ENCODE measurements around the gene C1QTNF2. TPM values are rescaled to one million over a fixed set of nuclear protein-coding genes. Genes with fewer than 3 reads are reported as not detected.

The C1QTNF2 gene
- total RNA-seq, 5 donors from 2014 or later (not counting 1 experiment from before 2014, with no cell fraction given) = not detected

GRCh38 chr5:160399402-160400353 is 29.3 kb upstream of the C1QTNF2 start, which contains the start of gene FAM200C:
FAM200C (minus strand) TSS chr5:160400054; CDS start chr5:160395490, 4,564 bp downstream.
- CTCF ChIA-PET = interaction anchor here (0.6 to 0.7 kb wide), 6 partner anchors 8 to 378 kb away, joined by 3 to 4 read pairs (median 3); partner anchors contain the start of gene PTTG1 (in 1 of the 2)
- Mint-ChIP-seq H3K27me3 (no peaks in the 10 kb centered on the region), H3K27ac (peak within 1 kb of the TSS; percentile 73 to 82), H3K9me3 (no peaks in the 10 kb centered on the region), H3K4me1 (peaks cover 21 to 23% (median 21%) of the 10 kb centered on the region in 3 donors), H3K36me3 (peaks cover 16% of the 10 kb centered on the region), H3K4me3 (peak within 1 kb of the TSS; percentile 89 to 95 (median 90))
- peak in 34 of 35 experiments; percentile 14 to 74 (median 34) for DNase-seq
- no peaks in the 10 kb centered on the region for H3K27me3 ChIP-seq (replicated peaks in 1 of 2; ENCODE audit: control insufficient read depth in 2 of 2, extremely low read depth in 1 of 2, insufficient read depth in 2 of 2, low read length in 1 of 2)
- POLR2A ChIA-PET = interaction anchor here (0.5 to 1.0 kb wide), 6 partner anchors 18 to 374 kb away, joined by 3 to 7 read pairs (median 4); partner anchors contain the start of gene SLU7 (in 2 of the 2)
- H3K9me3 ChIP-seq = no peaks in the 10 kb centered on the region
- ATAC-seq (replicated peaks in 1 of 4) = peak; percentile 78 to 86 (median 80)
- peaks cover 4 to 32% of the 10 kb centered on the region in 2 donors for H3K36me3 ChIP-seq (ENCODE audit: control insufficient read depth in 2 of 2, extremely low read depth in 1 of 2, insufficient read depth in 1 of 2, low read length in 1 of 2)
- WGBS (ENCODE audit: insufficient coverage) = under 1% methylated on average over 28 of the region's 41 CpGs
- peaks cover 2 to 8% of the 10 kb centered on the region in 2 experiments for H3K4me1 ChIP-seq (ENCODE audit: control insufficient read depth in 1 of 2, extremely low read depth in 1 of 2, insufficient read depth in 2 of 2, low read length in 2 of 2)
- H3K27ac ChIP-seq (ENCODE audit: low read length) = peak within 1 kb of the TSS; percentile 1
- H3K4me3 ChIP-seq (ENCODE audit: control insufficient read depth in 1 of 2, extremely low read depth in 1 of 2, low read length in 1 of 2) = peak within 1 kb of the TSS; percentile 72 to 84

- H3K4me1 ChIP-seq (ENCODE audit: control insufficient read depth in 1 of 2, extremely low read depth in 1 of 2, insufficient read depth in 2 of 2, low read length in 2 of 2) = peaks cover 2 to 8% of the 10 kb centered on the region in 2 experiments
- no peak for ATAC-seq (replicated peaks in 1 of 4)
- H3K27ac ChIP-seq (ENCODE audit: low read length) = no peak overlapping the region
- WGBS (ENCODE audit: insufficient coverage) = no CpG with 5 or more reads among the region's 4 CpGs
- CTCF ChIA-PET = interaction anchor here (0.7 kb wide), 2 partner anchors 9 to 19 kb away, joined by 3 read pairs; no protein-coding TSS in a partner anchor
- Mint-ChIP-seq H3K36me3 (peaks cover 8% of the 10 kb centered on the region), H3K27ac (peak overlapping the region in 1 of 2 donors; percentile 82), H3K4me1 (peaks cover 21 to 23% (median 21%) of the 10 kb centered on the region in 3 donors), H3K27me3 (no peaks in the 10 kb centered on the region), H3K9me3 (no peaks in the 10 kb centered on the region), H3K4me3 (peak overlapping the region; percentile 89 to 95 (median 90))
- no peak overlapping the region for H3K4me3 ChIP-seq (ENCODE audit: control insufficient read depth in 1 of 2, extremely low read depth in 1 of 2, low read length in 1 of 2)
- no peaks in the 10 kb centered on the region for H3K9me3 ChIP-seq
- POLR2A ChIA-PET = interaction anchor here (1.0 kb wide), 2 partner anchors 19 kb away, joined by 4 to 7 read pairs; no protein-coding TSS in a partner anchor
- no peak for DNase-seq
- H3K36me3 ChIP-seq (ENCODE audit: control insufficient read depth in 2 of 2, extremely low read depth in 1 of 2, insufficient read depth in 1 of 2, low read length in 1 of 2) = peaks cover 1 to 23% of the 10 kb centered on the region in 2 donors
- no peaks in the 10 kb centered on the region for H3K27me3 ChIP-seq (replicated peaks in 1 of 2; ENCODE audit: control insufficient read depth in 2 of 2, extremely low read depth in 1 of 2, insufficient read depth in 2 of 2, low read length in 1 of 2)
Measured at GRCh38 chr5:160398806-160399205, 28.4 kb upstream of the C1QTNF2 start.

- Histone ChIP-seq H3K36me3 (ENCODE audit: control insufficient read depth in 2 of 2, extremely low read depth in 1 of 2, insufficient read depth in 1 of 2, low read length in 1 of 2) (peaks cover 0 to 12% of the 10 kb centered on the region in 2 donors), H3K4me3 (ENCODE audit: control insufficient read depth in 1 of 2, extremely low read depth in 1 of 2, low read length in 1 of 2) (no peak overlapping the region), H3K9me3 (no peaks in the 10 kb centered on the region), H3K27ac (ENCODE audit: low read length) (no peak overlapping the region), H3K27me3 (replicated peaks in 1 of 2; ENCODE audit: control insufficient read depth in 2 of 2, extremely low read depth in 1 of 2, insufficient read depth in 2 of 2, low read length in 1 of 2) (no peaks in the 10 kb centered on the region), H3K4me1 (ENCODE audit: control insufficient read depth in 1 of 2, extremely low read depth in 1 of 2, insufficient read depth in 2 of 2, low read length in 2 of 2) (peaks cover 2 to 8% of the 10 kb centered on the region in 2 experiments)
- H3K27ac Mint-ChIP-seq = no peak overlapping the region
- peaks cover 21 to 23% (median 21%) of the 10 kb centered on the region in 3 donors for H3K4me1 Mint-ChIP-seq
- no peaks in the 10 kb centered on the region for H3K9me3 Mint-ChIP-seq
- H3K27me3 Mint-ChIP-seq = no peaks in the 10 kb centered on the region
- POLR2A ChIA-PET = no interaction called here
- DNase-seq = no peak
- no CpG with 5 or more reads among the region's 1 CpG for WGBS (ENCODE audit: insufficient coverage)
- H3K4me3 Mint-ChIP-seq = no peak overlapping the region
- CTCF ChIA-PET = interaction anchor here (0.5 to 1.1 kb wide), 4 partner anchors 22 to 953 kb away, joined by 3 to 10 read pairs (median 3); partner anchors contain the start of gene SLU7 (in 1 of the 2)
- ATAC-seq (replicated peaks in 1 of 4) = no peak
- no peaks in the 10 kb centered on the region for H3K36me3 Mint-ChIP-seq
Measured at GRCh38 chr5:160397492-160397891, 27.1 kb upstream of the C1QTNF2 start.

- no peak for ATAC-seq (replicated peaks in 1 of 4)
- H3K4me1 Mint-ChIP-seq = peaks cover 14 to 15% (median 15%) of the 10 kb centered on the region in 3 donors
- Histone ChIP-seq H3K27me3 (replicated peaks in 1 of 2; ENCODE audit: control insufficient read depth in 2 of 2, extremely low read depth in 1 of 2, insufficient read depth in 2 of 2, low read length in 1 of 2) (no peaks in the 10 kb centered on the region), H3K36me3 (ENCODE audit: control insufficient read depth in 2 of 2, extremely low read depth in 1 of 2, insufficient read depth in 1 of 2, low read length in 1 of 2) (no peaks in the 10 kb centered on the region), H3K4me1 (ENCODE audit: control insufficient read depth in 1 of 2, extremely low read depth in 1 of 2, insufficient read depth in 2 of 2, low read length in 2 of 2) (peaks cover under 1 to 6% of the 10 kb centered on the region in 2 experiments), H3K4me3 (ENCODE audit: control insufficient read depth in 1 of 2, extremely low read depth in 1 of 2, low read length in 1 of 2) (no peak overlapping the region), H3K27ac (ENCODE audit: low read length) (no peak overlapping the region), H3K9me3 (no peaks in the 10 kb centered on the region)
- WGBS (ENCODE audit: insufficient coverage) = 93% methylated on average over 5 of the region's 7 CpGs
- ChIA-PET POLR2A (no interaction called here), CTCF (interaction anchor here in 1 of 2 donors (0.6 kb wide), 1 partner anchor 284 kb away, joined by 3 read pairs; no protein-coding TSS in a partner anchor)
- no peaks in the 10 kb centered on the region for H3K9me3 Mint-ChIP-seq
- no peak for DNase-seq
- no peak overlapping the region for H3K4me3 Mint-ChIP-seq
- no peaks in the 10 kb centered on the region for H3K36me3 Mint-ChIP-seq
- no peak overlapping the region for H3K27ac Mint-ChIP-seq
- no peaks in the 10 kb centered on the region for H3K27me3 Mint-ChIP-seq
Measured at GRCh38 chr5:160395111-160395510, 24.7 kb upstream of the C1QTNF2 start.

GRCh38 chr5:160390787-160391696 is 20.6 kb upstream of the C1QTNF2 start:
- no peak overlapping the region for H3K4me3 ChIP-seq (ENCODE audit: control insufficient read depth in 1 of 2, extremely low read depth in 1 of 2, low read length in 1 of 2)
- 17% methylated on average over 1 of the region's 8 CpGs for WGBS (ENCODE audit: insufficient coverage)

More at GRCh38 chr5:160390787-160391696, 20.6 kb upstream of the C1QTNF2 start:
- Histone ChIP-seq H3K9me3 (no peaks in the 10 kb centered on the region), H3K27me3 (replicated peaks in 1 of 2; ENCODE audit: control insufficient read depth in 2 of 2, extremely low read depth in 1 of 2, insufficient read depth in 2 of 2, low read length in 1 of 2) (no peaks in the 10 kb centered on the region), H3K36me3 (ENCODE audit: control insufficient read depth in 2 of 2, extremely low read depth in 1 of 2, insufficient read depth in 1 of 2, low read length in 1 of 2) (no peaks in the 10 kb centered on the region), H3K4me1 (ENCODE audit: control insufficient read depth in 1 of 2, extremely low read depth in 1 of 2, insufficient read depth in 2 of 2, low read length in 2 of 2) (no peaks in the 10 kb centered on the region), H3K27ac (ENCODE audit: low read length) (no peak overlapping the region)
- H3K9me3 Mint-ChIP-seq = peaks cover 9 to 22% (median 10%) of the 10 kb centered on the region in 3 donors
- no peaks in the 10 kb centered on the region for H3K27me3 Mint-ChIP-seq
- no peaks in the 10 kb centered on the region for H3K4me1 Mint-ChIP-seq
- H3K27ac Mint-ChIP-seq = no peak overlapping the region
- peak in 1 of 35 experiments; percentile 39 for DNase-seq
- ChIA-PET POLR2A (no interaction called here), CTCF (interaction anchor here (0.5 to 1.8 kb wide), 12 partner anchors 11 to 474 kb away, joined by 3 to 19 read pairs (median 4); partner anchors contain the start of gene SLU7 (in 1 of the 2))
- no peak for ATAC-seq (replicated peaks in 1 of 4)
- no peak overlapping the region for H3K4me3 Mint-ChIP-seq
- H3K36me3 Mint-ChIP-seq = peaks cover 9% of the 10 kb centered on the region
